ENCODE results near the gene ZNF664. TPM values are rescaled to one million over a fixed set of nuclear protein-coding genes. Genes with fewer than 3 reads are reported as not detected.

Gene ZNF664
- 58.3 to 69.2 TPM (median 59.4 TPM) in 5 replicates for total RNA-seq (2022; extraction: Qiagen RNA extraction; ENCODE audit: low read depth)

DNA sequence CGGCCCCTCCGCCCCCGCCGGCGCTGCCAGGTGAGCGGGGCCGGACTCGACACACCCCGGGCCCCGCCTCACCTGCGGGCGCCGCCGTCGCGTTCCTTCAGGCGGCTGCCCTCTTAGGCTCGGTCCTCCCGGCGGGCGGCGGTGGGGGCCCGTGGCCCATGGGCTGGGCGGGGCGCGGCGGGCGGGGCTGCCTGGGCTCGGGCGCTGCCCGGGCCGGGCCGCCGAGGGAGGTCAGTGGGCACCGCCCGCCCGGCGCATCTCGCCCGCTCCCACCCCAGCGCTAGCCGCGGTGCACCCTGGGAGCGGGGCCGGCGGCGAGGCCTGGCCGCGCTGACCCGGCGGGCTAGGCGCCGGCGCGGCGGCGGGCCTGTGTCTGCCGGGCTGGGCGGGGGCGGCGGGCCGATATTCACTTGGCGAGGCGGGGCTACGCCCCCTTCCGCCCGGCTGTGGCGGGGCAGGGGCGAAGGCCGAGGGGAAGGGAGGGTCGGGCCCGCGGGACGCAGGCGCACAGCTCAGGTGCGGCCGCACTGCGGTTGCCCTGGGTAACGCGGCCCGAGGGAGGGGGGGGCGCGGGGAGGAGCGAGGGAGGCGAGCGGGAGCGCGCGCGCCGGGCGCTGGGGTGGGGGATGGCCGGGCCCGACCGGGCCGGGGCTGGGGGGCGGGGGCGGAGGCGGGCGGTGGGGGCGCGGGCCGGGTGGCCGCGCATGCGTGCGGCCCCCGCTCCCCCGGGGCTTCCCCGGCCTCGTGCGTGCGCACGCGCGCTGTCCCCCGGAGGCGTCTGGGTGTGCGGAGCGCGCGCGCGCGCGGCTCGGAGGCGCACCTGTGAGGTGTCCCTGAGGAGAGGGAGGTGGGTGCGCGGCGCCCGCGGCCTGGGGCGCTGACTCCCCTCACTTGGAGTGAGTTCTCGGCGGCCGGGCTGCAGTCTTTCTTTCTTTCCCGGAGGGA, at the start of gene ZNF664, which contains the start of gene CCDC92:
Gene ZNF664 (plus strand): TSS at position 759 of the 945 bp plus-strand sequence. CDS start 38,930 bp downstream, outside the sequence.
Gene CCDC92 (minus strand): TSS at position 375 of the 945 bp plus-strand sequence. CDS start 28,526 bp downstream, outside the sequence.

Other genes with a start within 250 kb of the ZNF664 start
- 0.15 to 0.36 TPM (median 0.19 TPM) in 5 replicates for gene DNAH10, start 210.9 kb upstream of the ZNF664 start, total RNA-seq (2022; extraction: Qiagen RNA extraction; ENCODE audit: low read depth)
- gene CCDC92, start 384 bp upstream of the ZNF664 start, total RNA-seq (2022; extraction: Qiagen RNA extraction; ENCODE audit: low read depth): 17.3 to 27.8 TPM (median 23.3 TPM) in 5 replicates

Measured in A549 treated with CpdA at 1 μM for 4 hours (cell line).